GM19395 (cell line): Measurements from ENCODE around the gene CUL7.
"Not testable (repeated sequence)": the region's sequence is repeated elsewhere in the genome, so short reads cannot be mapped to it uniquely, and the experiment has no call there.

Experiments
- ATAC-seq: cut with Tn5 transposase; IDR thresholded peaks from one replicate; pipeline ENCODE4 v1.9.1; 2021; ENCODE audit warnings: mild to moderate bottlenecking, moderate library complexity; ENCODE audit not compliant: unreplicated experiment

Gene CUL7

DNA sequence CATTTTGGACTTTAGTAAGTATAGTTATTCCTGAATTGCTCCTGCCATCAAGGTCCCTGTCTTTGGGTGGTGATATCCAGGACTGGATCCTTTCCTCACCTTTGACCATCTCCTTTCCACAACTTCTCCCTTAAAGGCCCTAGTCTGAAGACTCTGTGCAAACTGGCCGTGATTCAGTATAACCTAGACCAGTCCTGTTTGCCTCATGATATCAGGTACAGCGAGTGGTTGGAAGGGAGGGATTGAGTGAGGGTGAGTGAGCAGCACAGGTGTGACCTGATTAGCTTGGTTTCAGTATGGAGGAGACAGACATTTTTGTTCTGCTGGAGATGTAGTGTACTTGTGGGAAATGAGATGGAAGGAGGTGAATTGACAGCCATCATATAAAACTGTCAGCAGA lies 34.5 kb downstream of the CUL7 start:
- ATAC-seq, result no peak

DNA sequence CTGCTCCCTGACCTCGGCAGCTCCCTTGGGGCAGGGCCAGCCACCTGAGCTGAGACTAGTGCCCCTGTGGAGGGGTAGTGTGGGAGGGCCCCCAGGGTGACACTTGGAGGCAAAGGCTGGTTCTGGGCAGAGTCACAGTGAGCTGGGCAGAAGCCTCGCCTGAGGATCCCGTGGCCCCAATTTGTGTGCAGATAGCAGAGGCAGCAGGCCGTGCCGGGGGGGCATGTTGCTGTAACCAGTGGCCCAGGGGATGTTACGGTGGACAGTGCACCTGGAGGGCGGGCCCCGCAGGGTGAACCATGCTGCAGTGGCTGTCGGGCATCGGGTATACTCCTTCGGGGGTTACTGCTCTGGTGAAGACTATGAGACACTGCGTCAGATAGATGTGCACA lies 36.7 kb downstream of the CUL7 start:
- no peak for ATAC-seq

DNA sequence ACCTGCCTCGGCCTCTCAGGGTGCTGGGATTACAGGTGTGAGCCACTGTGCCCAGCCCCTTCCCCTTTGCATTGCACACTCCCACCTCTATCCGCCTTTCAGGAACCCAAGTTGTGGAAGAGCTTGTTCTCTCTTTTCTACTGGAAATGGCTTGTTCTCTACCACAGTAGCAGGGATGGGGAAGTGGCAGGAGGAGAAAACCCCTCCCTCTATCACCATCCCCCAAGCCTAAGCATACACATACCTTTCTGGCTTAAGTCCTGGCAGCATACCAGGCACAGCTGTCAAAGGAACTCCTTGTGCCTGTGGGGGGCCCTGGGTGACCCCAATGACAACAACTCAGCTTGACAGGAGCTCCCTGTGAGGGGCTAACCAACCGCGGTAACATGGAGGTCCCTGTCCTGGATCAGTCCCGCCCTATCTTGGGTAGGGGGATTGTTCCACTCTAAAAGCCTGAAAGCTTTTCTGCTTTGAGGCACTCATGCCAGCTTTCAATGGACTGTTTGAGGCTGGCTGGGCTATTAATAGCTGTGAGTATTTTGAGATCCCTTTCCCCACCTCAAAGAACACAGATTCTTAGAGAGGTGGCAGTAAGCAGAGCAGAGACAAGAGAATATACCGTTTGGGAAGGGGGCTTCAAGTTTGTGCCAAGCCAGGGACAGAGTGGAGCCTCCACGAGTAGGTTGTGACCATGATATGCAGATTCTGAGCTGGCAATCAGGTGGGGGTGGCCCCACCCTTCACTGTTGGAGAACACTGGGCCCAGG lies 37.3 kb downstream of the CUL7 start:
- ATAC-seq, result no peak

DNA sequence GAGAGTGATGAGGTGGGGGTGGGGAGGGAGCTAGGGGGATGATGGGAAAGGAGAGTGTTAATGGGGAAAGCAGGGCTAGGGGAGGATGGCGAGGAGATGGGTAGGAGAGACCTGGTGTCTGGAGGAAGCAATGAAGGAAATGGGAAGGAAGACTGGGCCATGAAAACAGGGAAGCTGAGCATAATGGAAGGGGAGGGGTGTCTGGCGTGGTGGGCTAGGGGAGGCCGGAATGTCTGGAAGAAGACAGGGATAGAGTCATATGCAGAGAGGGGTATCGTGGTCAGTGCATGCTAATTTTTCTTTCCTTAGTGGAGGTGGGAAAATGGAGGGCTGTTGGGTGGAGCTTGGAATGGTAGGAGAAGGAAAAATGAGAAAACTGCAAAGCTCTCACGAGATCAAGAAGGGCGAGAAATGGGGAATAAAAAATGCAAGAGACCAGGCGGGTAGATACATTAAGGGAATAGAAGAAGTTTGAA lies 39.2 kb downstream of the CUL7 start:
- ATAC-seq, result no peak

DNA sequence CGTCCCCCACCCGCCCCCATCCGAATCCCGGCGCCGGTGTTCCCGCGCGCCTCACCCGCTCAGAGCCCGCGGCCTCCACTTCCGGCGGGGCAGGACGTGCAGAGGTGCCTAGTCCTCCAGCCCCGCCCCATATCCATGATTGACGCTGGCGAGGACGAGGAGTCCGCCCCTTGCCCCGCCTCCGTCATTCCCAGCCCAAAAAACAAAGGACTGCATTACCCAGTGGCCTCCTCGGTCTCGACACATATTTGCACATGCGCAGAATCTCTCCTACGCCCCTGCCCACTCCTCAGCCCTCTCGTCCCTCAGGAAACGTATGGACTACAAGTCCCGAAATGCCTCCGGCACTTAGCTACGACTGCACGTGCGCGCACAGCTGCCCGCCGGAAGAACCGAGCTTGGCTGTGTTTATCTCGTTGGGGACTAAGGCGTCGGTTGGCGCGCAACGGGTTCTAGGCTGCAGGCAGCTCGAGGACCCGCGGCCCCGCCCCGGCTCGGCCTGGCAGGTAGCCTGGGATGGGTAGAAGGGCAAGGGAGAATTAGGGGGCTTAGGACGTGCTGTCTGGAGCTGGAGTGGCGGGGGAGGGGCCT lies 39.7 kb downstream of the CUL7 start, which contains the start of the genes KLHDC3 and MEA1:
Gene KLHDC3 (plus strand): TSS at position 407 of the 591 bp plus-strand sequence. CDS start 2,944 bp downstream, outside the sequence.
Gene MEA1 (minus strand): TSS at position 104 of the 591 bp plus-strand sequence. CDS start 133 bp downstream, outside the sequence.
- peak; percentile 91 for ATAC-seq

DNA sequence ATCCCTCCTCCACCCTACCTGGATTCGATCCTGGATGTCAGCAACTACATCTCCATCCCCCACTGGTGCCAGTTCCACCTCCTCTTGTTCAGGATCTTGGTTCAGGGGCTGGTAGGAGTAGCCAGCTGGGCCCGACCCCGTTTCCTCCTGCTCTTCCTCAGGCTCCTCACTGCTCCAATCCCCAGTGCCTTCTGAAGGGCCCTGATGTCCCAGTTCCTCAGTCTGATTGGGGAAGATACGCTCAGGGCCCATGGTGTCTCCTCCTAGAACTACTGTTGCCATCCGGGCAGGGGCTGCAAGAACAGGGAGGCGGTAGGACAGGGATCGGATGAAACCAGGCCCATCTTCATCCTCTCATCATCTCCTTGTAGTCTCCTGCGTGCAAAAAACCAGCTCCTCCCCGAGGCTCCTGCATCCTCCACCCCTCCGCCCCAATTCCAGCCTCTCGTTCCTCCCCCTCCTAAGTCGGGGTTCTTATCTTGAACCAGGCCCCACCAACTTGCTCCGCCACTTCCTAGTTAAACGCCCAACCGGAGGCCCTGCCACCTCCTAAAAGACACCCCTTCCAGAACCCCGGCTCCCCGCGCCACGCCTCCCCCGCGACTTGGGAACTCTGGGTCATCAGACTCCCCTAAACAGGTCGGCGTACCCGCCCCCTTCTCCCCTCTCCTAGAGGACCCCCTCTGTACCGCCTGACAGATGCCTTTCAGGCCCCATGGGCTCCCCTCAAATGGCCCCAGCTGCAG lies 40.4 kb downstream of the CUL7 start:
- peak; percentile 7 for ATAC-seq

DNA sequence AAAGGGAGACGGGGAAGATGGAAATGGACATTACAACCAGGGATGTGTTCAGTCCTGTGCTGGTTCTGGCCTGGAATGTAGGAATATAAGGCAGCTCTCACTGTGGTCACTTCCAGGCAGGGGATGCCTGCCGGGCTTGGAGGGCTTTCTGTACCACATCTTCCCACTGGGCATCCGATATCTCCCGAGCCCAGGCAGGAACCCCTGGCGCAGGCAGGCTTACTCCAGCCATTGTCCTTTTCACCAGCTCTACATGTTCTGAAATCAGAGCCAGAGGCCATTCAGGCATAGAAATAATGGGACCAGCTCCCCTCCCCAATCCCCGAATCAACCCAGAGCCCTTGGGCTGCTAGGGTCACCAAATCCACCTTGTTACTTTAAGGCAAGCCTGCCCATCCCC lies 41.3 kb downstream of the CUL7 start:
- no peak for ATAC-seq

DNA sequence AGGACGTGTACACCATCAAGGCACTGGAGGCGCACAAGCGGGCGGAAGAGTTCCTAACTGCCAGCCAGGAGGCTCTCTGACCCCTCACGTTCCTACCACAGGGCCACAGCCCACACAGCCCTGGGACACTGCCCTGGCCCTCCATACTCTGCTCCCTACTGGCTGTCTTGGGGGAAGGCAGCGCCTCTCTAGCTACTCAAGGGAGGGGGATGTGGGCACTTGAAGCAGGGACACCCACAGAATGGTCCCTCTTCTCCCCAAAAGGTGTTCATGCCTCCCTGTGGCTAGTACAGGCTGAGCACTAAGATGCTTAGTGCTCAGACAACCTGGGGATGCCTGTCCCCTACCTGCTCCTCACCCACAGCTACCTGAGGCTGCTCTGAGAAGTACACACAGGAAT lies 42.4 kb downstream of the CUL7 start:
- no peak for ATAC-seq

DNA sequence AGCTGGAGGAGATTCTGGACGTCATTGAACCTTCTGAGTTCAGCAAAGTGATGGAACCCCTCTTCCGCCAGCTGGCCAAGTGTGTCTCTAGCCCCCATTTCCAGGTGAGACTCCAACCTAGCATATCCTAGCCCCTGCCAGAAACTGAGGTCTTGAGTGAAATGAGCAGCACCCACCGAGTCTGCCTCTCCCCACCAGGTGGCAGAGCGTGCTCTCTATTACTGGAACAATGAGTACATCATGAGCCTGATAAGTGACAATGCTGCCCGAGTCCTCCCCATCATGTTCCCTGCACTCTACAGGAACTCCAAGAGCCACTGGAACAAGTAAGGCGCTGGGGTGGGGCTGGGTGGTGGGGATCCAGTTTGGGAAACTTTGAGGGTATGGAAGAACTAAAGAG lies 44.5 kb downstream of the CUL7 start:
- ATAC-seq, result no peak

DNA sequence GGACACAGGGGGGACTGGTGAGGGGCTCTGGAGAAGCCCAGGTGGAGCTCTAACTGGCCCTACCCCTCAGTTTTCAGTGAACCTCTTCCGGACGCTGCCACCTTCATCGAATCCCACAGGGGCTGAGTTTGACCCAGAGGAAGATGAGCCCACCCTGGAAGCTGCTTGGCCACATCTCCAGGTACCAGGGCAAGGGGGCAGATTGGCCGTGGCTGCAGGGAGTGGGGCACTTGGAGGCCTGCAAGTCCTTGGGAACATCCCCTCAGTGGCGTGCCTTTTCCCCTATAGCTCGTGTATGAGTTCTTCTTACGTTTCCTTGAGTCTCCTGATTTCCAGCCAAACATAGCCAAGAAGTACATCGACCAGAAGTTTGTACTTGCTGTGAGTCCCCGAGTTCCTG lies 46.5 kb downstream of the CUL7 start:
- no peak for ATAC-seq

DNA sequence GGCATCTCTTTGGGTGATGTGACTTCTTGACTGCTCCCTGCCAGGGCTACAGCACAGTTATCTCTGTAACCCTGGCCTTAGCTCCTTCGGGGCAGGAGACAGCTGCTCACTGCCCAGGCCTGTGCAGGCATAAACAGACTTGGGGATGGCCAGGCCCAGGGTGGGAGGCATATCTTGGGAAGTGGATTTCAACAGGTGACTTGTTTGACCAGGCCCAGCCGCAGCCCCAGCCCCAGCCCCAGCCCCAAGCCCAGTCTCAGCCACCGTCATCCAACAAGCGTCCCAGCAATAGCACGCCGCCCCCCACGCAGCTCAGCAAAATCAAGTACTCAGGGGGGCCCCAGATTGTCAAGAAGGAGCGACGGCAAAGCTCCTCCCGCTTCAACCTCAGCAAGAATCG lies 47.4 kb downstream of the CUL7 start:
- no peak for ATAC-seq

DNA sequence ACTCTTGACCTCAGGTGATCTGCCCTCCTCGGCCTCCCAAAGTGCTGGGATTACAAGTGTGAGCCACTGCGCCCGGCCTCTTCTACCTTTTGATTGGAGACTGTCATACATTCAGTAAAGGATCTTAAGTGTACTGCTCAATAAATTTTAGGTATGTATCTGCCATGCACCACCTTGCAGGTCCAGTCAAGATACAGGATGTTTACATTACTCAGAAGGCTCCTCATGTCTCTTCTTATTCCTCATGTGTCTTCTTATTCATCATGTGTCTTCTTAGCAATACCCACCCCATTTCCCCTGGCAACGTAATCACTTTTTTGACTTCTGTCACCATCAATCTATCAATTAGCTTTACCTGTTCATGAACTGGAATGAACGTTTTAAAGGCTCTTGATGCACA lies 47.8 kb downstream of the CUL7 start:
- no peak for ATAC-seq

DNA sequence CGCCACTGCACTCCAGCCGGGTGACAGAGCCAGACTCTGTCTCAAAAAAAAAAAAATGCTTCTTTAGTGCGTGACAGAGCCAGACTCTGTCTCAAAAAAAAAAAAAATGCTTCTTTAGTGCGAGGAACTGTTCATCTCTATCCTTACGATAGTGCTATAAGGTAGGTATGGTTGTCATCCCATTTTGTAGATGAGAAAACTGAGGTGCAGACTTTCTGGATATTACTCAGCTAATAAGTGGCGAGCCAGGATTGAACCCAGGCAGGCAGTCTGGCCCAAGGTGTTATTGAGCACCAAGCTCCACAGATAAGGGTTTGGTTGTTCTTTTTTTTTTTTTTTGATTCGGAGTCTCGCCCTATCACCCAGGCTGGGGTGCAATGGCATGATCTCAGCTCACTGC lies 51.8 kb downstream of the CUL7 start:
- ATAC-seq, result no peak

DNA sequence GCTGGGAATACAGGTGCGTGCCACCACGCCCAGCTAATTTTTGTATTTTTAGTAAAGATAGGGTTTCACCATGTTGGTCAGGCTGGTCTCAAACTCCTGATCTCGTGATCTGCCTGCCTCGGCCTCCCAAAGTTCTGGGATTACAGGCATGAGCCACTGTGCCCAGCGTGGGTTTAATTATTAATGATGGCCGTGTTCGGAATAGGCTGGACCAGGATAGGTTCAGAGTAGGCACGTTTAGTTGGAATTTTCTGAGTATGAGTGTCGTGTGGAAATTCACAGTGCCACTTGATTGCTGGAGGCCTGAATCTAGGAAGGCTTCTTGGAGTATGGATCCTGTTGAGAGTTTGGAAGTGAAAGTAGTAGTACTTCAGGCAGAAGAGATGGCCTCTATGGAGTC lies 55.4 kb downstream of the CUL7 start:
- not testable (repeated sequence) for ATAC-seq

DNA sequence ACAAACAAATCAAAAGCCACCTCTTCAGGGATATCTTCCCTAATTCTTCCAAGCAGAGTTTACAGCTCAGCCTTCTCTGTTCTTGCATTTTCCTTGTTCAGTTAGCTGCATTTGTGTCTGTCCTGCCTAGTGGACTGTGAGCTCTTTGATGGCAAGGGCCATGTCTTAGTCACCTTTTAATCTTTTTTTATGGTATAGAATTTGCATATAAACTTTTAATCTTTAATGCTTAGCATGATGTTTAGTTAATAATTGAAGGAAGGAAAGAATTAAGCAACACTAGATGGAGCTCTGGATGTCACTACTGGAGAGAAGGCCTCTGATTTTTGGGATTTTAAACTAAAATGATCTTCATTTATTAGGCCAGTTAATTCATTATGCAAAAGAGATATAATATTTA lies 57.1 kb downstream of the CUL7 start:
- ATAC-seq, result no peak

DNA sequence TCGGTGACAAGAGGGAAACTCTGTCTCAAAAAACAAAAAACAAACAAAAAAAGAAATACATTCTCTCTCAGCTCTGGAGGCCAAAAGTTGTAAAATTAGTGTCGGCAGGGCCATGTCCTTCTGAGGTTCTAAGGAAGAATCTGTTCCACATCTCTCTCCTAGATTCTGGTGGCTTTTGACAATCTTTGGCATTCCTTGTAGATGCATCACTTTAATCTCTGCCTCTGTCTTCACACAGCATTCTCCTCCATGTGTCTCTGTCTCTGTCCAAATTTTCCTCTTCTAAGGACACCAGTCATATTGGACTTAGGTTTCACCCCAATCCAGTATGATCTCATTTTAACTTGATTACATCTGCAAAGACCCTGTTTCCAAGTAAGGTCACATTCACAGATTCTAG lies 60.2 kb downstream of the CUL7 start:
- ATAC-seq, result no peak

DNA sequence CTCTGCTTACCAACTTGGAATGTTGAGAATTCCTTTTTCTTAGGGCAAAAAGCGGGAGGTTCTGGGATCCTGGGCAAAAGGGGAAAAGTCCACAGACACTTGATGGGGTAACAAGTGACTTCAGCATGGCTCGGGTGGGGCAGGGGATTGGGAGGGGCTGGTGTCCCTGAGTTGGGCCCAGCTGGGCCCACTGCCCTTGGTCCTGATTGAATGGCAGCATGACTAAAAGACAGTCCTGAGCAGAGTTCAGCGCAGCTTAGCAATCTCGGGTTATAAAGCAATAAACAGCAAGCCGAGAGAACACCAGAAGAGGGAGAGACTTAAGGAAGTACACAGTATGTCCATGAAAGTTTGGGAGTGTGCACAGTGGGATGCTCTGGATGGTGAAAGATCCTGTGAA lies 63.7 kb downstream of the CUL7 start:
- no peak for ATAC-seq

DNA sequence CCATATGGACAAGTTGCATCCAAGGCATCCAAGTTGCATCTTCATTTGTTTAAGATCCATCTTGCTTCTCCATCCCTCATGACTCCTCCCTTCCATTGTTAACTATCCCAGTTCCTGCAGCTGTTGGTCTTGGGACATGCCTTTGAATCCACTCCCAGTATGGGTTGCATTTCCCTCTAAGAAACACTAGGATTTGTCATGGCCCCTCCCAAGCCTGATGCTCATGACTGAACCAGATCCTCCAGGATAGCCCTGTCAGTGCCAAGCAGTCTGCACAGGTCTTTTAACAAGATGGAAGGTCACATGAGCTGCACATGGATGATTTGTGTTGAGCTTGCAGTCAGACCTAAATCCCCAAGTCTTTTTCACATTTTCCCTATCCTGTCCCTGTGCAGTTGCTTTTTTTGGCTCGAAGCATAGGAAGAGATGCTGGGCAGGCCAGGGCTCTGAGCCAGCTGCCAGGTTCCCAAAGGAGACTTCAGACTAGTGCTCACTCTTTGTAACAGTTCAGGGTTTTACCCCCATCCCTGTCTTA lies 65.1 kb downstream of the CUL7 start:
- ATAC-seq, result no peak
